Retinal pigment epithelial cell (primary cell): ENCODE results near the gene NBEA.

Experiments
- DNase-seq: peaks from one replicate; pipeline ENCODE4 v3.0.0-alpha.2; 2010; ENCODE audit warnings: low read depth
- H3K4me3 ChIP-seq: 2 replicates; pipeline ENCODE4 v1.5.1; 2011; ENCODE audit warnings: mild to moderate bottlenecking, low read length, control low read depth, moderate library complexity
- TF ChIP-seq, protein P1 (sequence below): conservative IDR thresholded peaks from 2 replicates; pipeline ENCODE4 v1.5.1; 2011; ENCODE audit warnings: low read depth, low read length, control low read depth, inconsistent platforms

NBEA gene

DNA sequence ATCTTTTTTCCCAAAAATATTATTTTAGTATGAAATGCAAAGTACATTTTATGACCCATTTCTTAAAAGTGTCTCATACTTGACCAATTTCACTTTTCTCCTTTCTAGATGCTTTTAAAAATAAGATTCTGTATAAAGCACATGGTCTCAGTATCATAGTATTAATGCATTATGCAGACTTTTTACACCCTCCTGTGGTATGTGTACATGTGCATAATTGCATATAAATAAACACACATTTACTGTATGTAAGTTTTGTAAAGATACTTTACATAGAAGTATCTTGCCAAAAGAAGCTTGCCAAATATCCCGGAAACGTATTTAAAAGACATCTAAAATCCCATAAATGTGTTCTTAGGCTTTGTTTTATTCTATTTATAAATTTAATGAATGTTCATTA lies 619.5 kb downstream of the NBEA start:
- TF ChIP-seq, protein P1, sequence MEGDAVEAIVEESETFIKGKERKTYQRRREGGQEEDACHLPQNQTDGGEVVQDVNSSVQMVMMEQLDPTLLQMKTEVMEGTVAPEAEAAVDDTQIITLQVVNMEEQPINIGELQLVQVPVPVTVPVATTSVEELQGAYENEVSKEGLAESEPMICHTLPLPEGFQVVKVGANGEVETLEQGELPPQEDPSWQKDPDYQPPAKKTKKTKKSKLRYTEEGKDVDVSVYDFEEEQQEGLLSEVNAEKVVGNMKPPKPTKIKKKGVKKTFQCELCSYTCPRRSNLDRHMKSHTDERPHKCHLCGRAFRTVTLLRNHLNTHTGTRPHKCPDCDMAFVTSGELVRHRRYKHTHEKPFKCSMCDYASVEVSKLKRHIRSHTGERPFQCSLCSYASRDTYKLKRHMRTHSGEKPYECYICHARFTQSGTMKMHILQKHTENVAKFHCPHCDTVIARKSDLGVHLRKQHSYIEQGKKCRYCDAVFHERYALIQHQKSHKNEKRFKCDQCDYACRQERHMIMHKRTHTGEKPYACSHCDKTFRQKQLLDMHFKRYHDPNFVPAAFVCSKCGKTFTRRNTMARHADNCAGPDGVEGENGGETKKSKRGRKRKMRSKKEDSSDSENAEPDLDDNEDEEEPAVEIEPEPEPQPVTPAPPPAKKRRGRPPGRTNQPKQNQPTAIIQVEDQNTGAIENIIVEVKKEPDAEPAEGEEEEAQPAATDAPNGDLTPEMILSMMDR: no peak
- DNase-seq: no peak
- no peak overlapping the region for H3K4me3 ChIP-seq

DNA sequence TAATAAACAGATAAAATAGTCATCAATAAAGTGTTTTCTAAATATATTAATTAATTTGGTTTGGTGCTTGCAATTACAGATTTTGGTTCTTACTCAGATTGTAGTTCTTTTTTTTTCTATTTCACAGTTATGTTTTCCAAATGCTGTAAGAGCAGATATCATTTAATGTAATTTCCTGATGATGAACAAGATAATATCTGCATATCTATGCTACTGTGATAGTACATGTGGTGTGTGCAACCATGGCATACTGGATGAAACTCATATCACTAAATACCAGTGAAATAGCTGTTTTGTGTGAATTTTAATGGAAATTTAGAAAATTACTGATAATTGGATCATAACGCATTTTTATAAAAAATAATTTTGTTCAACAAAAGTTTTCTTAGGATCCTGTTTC lies 623.2 kb downstream of the NBEA start:
- DNase-seq: no peak
- TF ChIP-seq, protein P1: no peak
- H3K4me3 ChIP-seq: no peak overlapping the region

DNA sequence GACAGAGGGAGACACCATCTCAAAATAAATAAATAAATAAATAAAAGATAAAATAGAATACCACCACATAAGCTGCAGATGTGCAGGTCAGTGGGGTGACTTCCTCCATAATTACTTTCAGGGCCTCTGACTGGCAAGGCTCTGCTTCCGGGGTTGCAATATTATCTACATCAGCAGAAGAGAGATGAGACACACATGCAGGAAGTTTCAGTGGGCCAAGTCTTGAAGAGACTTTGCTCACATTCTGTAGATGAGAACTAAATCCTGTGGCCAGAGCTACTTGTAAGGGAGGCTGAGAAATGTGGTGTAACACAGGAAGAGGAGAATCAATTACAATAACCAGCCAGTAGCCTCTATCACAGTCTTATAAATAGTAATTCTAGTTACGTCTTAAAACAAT lies 624.3 kb downstream of the NBEA start:
- no peak for DNase-seq
- no peak overlapping the region for H3K4me3 ChIP-seq
- TF ChIP-seq, protein P1: no peak

DNA sequence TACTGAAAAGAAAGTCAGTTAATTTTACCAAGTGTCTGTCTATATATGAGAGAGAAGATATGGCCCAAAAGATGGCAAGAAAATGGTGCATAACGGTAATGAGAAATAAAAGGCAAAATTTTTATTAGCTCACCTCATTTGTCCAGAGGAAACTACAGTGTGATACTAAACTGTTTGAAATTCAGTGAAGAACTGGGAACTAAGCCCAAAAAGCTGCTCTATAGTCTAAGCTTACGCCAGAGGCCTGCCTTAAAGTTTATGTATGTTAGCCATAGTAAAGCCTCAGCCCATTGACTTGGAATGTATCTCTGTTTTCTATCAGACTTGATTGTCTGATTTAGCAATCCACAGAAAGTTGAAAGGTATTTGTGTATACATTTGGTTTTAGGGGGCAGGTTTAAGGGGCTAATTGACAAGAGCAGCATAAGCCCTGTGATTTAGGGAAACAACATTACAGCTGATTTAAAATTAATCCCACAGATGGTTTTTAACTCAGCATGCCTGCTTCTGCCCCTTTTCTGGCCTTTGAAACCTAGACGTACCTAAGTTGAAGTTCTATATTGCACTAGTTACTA lies 625.4 kb downstream of the NBEA start:
- TF ChIP-seq, protein P1: no peak
- H3K4me3 ChIP-seq: no peak overlapping the region
- DNase-seq: no peak

DNA sequence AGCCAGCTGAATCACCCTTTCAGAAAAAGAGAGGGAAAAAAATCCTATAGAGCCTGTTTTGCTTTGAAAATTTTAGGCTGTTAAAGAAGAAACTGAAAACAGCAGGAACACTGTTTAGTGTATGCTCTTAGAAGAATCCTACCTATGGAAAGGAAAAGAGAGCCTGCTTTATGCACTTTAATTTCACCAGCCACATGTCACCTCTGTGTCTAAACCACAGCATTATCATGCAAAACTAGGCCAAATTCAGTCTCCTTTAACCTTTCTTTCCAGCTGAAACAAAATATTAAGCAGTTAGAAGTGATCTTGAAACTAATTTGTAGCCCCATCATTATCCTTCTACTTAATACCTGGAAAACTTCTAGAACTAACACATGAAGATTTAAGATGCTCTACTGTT lies 631.6 kb downstream of the NBEA start:
- TF ChIP-seq, protein P1: no peak
- H3K4me3 ChIP-seq: no peak overlapping the region
- no peak for DNase-seq

DNA sequence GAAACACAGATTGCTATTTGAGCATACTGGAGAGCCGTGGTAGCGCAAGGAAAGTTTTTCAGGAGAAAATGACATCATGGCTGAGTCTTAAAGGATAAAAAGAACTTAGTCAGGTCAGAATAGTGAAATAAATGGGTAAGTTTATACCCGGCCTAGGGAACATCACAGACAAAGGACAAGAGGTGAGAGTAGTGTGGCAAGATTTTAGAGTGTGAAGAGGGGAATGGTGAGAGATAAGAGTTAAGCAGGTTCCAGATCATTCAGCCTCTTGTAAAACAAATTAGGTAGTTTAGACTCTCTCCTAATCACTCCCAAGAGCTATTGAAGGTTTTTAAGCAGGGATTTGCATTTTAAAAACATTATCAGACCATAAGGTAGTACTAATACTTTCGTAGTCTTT lies 650.4 kb downstream of the NBEA start:
- TF ChIP-seq, protein P1: no peak
- DNase-seq: no peak
- H3K4me3 ChIP-seq: no peak overlapping the region

DNA sequence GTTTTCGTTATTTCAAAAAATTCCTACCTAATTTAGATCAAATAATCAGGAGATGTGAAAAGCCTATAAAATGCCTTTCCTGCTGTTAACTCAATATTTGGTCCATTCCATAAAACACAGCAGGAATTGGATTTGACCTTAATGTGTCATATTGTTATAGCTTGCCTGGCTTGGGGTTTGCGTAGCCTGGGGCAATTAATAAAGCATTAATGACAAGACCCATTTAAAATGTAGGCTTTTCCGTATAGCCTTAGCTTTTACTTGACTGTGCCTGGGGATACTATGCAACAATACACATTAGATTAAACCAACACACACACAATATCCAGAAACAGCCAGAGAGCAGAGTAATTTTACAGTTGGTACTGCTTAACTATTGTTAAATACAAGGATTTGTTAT lies 651.6 kb downstream of the NBEA start:
- DNase-seq: no peak
- TF ChIP-seq, protein P1: no peak
- H3K4me3 ChIP-seq: no peak overlapping the region
